DMS 273 (cell line): ENCODE data around the gene METTL8.
A peak's percentile ranks its signal among the peaks of the same experiment; 100 is the strongest.
"Not testable (repeated sequence)": the region's sequence is repeated elsewhere in the genome, so short reads cannot be mapped to it uniquely, and the experiment has no call there.

ENCODE experiments used
- DNase-seq: peaks from one replicate; lab custom pipeline; 2025; ENCODE audit not compliant: unreplicated experiment; lab: John Stamatoyannopoulos, UW

The METTL8 gene

DNA sequence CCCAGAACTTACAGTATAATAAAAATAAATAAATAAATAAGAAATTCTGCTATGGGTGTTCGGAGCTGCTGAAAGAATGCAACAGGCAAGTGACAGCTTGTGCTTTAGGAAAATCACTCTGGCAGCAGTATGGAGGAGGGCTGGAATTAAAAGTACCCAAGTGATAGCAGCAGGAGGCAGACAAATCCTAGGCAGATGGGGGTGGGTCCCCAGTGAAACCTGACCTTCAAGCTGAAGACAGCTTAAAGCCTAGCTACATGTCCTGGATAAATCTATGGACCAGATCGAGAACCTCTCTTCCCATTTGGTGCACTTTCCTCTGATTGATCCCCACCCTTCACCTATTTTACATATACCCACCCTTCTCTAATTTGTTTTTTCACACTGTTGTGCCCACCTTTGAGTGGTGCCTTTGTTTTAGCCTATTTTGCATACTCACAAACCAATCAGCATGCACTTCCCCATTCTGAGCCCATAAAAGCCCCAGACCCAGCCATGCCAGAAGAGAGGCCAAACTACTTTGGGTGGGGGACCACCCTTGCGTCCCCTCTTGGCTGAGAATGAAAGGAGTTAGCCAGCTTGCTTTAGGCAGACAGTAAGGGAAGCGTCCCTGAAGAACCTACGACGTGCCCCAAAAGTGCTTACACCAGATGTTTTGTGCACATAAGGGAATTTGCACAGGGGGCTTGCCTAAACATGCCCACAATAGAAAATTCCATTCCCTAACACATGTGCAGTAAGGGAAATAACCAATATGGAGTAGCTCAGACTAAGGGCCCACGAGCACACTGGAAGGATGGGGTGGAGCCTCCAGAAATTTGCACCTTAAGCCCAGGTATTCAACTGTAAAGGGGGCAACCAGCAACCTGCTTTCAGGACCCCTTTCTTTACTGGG, 3.0 kb downstream of the METTL8 start:
- DNase-seq, result peak; percentile 86

DNA sequence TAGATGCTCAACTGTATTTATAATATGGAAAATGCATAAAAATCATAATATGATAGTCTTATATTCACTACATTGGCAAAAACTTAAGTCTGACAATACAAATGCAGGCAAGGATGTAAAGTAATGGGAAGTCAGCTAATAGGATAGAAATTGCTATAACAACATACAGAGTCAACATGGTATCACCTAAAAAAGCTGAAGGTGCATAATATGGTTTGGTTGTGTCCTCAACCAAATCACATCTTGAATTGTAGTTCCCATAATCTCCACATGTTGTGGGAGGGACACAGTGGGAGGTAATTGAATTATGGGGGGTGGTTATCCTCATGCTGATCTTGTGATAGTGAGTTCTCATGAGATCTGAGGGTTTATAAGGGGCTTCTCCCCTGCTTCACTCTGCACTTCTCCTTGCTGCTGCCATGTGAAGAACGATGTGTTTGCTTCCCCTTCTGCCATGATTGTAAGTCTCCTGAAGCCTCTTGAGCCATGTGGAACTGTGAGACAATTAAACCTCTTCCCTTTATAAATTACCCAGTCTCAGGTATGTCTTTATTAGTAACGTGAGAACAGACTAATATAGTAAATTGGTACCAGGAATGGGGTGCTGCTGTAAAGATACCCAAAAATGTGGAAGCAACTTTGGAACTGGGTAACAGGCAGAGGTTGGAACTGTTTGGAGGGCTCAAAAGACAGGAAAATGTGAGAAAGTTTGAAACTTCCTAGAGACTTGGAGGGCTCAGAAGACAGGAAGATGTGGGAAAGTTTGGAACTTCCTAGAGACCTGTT, 10.9 kb downstream of the METTL8 start:
- DNase-seq, result not testable (repeated sequence)

DNA sequence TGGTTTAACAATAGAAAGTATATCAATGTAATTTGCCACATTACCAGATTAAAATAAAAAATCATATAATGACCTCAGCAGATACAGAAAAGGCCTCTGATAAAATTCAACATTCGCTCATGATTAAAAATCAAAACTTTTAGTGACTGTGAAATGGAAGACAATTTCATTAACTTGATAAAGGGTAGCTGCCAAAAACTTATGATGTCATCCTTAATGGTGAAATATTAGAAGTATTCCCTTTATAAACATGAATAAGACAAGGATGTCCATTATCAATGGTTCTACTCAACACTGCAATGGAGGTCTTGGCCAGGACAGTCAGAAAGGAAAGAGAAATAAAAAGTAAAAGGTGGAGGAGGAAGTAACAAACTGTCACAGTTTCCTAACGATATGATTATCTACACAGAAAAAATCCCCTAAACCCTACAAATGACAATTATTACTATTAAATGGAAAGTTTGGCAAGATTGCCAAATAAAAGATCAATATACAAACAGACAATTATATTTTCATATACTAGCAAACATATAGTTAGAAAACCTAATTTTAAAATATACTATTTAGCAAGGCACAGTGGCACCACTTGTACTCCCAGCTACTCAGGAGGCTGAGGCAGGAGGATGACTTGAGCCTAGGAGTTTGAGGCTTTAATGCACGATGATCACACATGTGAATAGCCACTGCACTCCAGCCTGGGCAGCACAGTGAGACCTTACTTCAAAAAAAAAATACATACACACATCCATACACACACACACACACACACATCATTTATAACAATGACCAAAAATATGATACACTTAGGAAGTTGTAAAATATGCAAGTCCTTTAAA, 12.8 kb downstream of the METTL8 start:
- no peak for DNase-seq

DNA sequence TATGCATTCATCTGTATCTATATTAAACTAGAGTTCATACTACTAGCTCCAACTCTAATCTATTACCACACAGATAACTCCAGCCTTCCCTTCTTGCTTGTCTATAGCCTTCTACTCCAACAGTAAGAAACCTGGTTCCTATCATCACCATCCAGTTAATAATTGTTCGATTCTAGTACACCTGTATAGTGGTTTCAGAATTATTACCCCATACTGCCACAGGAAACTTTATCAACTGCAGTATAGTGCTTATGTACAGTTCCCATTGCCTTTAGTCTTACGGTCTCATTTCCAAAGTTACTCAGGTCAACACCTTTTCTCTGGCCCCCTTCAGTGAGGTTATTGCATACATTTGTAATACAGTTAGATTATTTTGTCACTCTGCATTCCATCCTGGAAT, 14.5 kb downstream of the METTL8 start:
- no peak for DNase-seq

DNA sequence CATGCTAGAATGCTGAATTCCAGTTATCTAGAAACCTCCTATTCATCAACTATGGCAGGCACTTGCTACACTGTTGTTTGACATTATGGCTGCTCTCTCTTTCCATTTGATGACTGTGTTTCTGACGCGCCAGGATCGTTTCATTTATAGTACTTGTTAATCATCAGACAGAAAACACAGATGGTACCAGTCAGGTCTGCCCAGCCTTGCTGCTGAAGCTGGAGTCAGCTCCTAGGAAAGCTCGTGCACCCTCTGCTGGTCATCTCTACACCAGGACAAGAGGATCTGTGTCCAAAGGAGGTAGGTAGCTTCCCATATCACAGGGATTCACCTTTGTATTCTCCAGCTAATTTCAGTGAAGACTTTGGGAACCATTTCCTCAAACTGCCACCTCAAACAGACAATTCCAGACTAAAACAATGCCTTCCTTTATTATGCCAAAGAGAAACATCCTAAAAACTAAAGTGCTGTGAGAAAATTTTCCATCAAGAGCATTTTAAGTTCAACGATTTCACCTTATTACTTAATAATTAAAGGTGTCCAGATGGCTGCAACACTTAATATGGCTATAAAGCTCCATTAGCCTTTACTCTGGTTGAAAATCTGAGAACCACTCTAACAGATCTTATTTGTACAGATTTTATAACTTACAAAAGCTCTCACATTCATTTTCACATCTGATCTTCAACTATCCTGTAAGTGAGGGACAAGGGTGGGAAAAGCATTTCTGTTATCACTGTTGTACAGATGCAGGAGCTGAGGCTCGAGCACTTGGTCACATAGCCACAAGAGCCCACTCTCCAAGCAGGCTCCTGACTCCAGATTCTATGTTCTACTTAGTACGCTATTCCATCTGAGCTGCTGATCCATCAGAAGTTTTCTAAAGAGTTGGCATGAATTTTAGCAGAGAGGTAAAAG, 17.5 kb downstream of the METTL8 start:
- DNase-seq, result peak; percentile 97

DNA sequence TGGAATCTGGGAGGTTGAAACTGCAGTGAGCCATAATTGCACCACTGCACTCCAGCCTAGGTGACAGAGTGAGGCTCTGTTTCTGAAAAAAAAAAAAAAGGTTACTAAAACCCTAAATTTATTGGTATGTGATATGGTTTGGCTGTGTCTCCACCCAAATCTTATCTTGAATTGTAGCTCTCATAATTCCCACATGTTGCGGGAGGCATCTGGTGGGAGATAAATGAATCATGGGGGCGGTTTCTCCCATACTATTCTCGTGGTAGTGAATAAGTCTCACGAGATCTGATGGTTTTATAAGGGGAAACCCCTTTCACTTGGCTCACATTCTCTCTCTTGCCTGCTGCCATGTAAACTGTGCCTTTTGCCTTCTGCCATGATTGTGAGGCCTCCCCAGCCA, 19.1 kb downstream of the METTL8 start:
- not testable (repeated sequence) for DNase-seq

DNA sequence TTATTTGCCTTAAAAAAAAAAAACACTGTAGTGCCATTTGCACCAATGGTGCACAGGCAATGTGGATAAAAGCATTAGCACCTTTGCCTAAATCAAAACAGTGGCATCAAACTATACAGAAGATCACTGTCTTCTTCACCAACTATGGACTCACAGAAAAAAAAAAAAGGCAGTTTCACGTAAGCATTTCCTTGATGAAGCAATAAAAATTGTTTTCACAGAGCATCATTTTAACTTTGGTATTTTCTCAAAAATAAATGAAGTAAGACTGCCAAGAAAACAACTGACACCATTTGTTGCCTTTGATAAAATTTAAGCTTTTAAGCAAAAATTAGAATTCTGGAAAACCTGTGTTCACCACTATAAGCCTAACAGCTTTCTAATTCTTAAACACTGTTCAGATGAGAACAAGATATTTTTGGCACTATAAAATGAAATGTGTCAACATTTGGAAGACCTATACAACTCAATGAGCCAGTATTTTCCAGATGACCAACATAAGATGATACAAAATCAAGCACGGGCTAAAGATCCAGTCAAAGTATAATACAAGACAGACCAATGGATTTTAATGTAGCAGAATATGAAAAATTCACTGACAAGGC, 21.1 kb downstream of the METTL8 start:
- DNase-seq, result no peak

DNA sequence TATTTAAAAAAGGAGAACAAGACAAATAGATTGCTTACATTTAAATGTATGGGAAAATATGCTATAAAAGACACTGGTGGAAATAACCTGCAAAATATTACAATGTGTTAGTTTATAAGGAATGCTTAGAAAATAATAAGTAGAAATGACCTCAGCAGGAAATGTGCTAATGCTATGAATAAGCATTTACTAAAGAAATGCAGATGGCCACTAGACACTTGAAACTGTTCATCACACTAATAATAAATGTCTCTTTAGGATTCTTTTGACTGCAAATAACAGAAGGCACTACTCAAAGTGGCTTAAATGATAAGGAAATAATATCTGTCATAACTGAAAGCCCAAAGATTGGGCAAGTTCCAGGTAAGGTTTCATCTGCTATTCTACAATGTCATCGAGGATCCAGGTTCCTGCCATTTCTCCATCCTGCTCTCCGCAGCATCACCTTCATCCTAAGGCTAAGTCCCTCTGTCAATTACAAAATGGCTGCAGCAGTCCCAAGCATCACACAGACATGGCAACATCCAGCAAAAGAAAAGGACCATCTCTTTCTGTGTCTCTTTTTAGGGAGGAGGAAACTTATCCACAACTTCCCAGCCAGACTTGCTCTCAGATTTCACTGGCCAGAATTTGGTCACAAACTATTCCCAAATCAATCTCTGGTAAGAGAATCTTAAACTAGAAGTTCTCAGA, 21.9 kb downstream of the METTL8 start:
- DNase-seq, result no peak

DNA sequence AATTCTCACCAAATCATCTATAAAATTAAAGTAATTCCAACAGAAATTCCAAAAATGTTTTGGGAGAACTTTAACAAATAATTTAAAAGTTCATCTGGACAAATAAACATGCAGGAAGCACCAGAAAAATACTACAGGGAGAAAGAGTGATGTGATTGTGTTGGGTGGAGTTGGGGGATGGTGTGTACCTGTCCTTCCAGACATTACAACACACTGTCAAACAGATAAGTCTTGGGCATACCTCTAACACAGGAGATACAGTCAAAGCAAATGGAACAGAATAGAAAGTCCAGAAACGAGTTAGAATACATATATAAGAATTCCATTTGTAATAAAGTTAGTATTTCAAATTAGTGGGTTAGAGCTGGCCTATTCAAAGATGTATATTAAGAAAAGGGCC, 22.6 kb downstream of the METTL8 start:
- DNase-seq, result no peak

DNA sequence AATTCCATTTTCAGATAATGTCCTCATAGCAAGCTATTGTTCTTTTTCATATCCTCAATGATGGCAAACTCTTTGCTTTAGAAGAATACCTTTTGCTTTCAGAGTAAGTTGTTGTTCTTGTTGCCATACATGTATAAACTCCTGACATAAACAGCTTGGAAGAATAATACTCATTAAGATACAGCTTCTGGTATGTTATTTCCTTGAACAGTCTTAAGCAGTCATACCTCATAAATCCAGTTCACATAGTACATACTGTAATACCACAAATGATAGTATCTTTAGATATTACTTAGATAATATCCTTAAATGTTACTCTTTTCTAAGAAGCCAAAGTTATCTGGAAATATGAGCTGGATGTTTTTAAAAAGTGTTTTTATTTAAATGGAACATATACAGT, 23.2 kb downstream of the METTL8 start:
- no peak for DNase-seq

DNA sequence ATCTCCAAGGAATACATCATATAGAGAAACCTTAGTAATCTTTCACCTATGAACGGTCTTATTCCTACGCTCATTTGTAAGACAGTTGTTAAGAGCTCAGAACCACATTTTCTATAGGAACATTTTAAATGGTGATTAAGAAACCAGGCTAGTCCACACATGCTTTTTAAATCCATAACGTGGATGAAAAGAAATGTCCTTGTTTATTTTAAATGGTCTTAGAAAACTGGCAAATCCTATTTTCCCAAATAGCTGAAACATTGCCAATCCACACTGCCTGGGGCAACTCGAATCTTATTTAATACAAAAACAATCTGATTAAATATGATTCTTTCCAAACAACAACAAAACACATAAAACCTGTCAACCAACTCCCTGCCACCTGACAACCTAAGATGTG, 23.7 kb downstream of the METTL8 start:
- no peak for DNase-seq

DNA sequence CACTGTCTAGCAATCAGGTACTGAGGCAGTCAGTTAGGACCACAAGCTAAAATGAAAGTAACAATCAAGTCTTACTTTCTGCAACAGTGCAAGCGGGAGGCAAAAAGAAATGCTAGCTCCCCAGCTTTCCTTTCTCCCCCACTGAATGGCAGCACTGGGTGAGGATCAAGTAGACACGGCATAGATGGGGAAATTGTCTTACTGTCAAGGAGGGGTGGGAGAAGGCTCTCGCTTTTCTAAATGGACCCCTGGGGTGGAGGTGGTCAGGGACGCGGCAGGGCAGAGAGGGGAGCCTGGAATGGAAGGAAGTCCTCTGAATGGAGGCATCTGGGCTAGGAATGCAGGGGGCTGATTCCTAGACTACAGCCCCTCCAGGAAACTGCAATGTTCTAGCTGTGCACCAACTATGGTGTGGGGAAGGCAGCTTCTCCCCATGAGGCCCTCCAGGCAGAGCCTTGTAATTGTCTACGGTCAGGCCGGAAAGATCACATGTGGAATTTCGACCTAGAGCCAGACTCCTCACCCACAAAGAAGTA, 24.3 kb downstream of the METTL8 start:
- no peak for DNase-seq

DNA sequence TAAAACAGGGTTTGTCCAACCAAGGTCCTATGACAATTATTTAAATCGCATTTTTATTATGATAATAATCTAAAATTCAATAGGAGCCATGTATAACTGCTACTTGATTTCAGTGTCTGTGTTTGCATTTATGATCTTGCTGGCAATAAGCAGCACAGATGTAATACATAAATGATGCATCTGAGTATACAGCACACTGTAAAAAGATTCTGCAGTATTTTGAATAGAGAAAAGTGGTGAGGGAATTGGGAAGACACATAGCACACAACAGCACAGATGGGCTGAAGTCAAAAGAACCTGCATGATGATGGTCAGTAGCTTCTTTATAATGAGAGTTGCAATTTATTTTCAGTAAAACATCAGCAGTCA, 26.1 kb downstream of the METTL8 start:
- DNase-seq, result no peak

DNA sequence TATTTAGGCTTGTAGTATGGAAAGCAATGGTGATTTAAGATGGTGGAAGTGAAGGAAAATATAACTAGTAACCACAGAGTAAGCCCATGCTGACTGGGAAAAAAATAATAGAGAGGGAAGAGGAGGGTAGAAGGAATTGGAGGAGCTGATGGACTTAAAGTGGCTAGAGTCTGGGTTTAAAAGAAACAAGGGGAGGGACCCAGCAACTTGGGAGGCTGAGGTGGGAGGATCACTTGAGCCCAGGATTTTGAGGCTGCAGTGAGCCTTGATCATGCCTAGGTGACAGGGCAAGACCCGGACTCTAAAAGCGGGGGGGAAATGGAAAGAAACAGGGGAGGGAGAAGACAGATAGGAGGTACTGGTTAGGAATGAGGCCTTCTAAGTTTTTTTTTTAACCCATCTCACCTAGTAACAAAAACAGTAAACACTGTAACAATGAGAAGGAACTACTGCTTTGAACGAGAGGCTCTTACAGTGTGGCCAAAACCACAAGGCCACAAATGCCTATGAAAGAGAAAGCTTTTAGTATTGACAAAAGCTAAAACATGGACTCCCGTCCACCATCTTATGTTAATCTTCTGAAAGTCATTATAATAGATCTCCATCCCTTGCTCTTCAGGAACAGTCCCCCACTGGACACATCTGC, 26.6 kb downstream of the METTL8 start:
- DNase-seq, result no peak

DNA sequence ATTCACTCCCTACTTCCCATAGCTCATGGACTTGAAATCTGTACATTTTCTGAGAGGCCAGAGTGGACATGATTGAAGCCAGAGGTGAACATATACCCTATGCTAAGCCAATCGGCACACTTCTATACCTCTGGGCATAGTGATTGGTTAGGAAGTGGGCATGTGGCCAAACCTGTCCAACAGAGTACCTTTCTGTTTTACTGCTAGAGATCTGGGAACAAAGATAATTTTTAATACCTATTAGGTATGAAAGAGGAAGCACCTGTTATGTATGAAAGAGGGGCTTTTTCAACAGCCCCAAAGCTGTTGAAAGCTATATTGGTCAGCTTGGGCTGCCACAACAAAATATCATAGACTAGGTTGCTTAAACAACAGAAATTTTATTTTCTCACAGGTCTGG, 27.7 kb downstream of the METTL8 start:
- DNase-seq, result no peak

DNA sequence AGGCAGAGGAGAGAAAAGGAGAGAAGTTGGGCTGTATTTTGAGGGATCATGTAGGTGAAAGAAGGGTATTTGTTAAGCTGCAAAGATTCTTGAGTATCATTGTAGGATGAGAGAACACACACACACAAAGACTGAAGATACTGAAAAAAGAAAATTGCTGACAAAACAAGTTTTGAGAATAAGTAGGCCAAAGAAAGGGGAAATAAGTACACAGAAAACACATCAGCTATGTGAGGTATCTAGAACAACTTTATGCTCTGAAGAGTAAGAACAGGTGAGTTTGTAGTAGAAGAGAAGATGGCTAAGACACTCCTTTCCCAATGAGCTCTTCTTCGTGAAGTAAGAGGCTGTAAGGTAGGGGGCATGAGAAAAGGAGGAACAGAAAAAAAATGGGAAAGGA, 28.2 kb downstream of the METTL8 start:
- DNase-seq, result no peak

DNA sequence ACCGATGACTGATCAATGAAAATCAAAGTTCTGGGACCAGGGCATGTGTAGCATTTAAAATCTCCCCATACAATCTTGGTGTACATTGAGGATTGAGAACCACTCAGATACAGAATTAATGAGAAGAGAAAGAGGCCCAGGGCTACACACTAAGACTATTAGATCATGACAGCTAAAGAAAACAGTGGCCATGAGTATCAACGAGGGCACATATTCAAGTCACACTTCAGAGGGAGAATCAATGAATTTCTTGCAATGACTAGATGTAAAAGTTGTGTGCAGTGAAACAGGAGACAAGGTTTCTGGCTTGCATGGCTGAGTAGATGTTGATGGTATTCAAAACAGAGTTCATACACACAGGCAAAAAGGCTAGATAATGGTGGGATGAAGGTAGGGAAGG, 29.1 kb downstream of the METTL8 start:
- no peak for DNase-seq

DNA sequence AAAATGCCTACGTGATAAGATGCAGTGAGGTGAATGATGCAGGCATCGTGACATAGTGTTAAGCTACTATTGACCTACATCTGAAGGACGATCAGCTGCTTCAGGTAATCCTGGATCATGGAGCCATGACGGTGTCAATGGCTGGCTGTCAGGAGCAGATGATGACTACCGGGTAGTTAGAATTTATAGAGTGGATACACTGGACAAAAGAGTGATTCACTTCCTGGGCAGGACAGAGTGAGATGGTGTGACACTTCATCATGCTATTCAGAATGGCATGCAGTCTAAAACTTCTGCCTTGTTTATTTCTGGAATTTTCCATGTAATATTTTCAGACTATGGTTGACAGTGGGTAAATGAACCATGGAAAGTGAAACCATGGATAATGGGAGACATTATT, 29.5 kb downstream of the METTL8 start:
- no peak for DNase-seq
